NCI-H2081 treated with DMSO at 0.1 percent for 48 hours (cell line): ENCODE results near the gene TRIM44.
"Not testable (repeated sequence)": the region's sequence is repeated elsewhere in the genome, so short reads cannot be mapped to it uniquely, and the experiment has no call there.

Source experiments
- DNase-seq: peaks from one replicate; lab custom pipeline; 2025; lab: John Stamatoyannopoulos, UW

TRIM44 gene

GRCh38 chr11:35672608-35673007 lies 10.0 kb downstream of the TRIM44 start:
- DNase-seq = no peak

- DNase-seq = no peak
Observed at GRCh38 chr11:35675901-35676610, 13.5 kb downstream of the TRIM44 start.

- DNase-seq = no peak
Observed at GRCh38 chr11:35676611-35676965, 14.0 kb downstream of the TRIM44 start.

- DNase-seq = no peak
Observed at GRCh38 chr11:35677904-35678303, 15.3 kb downstream of the TRIM44 start.

GRCh38 chr11:35678471-35678870 lies 15.9 kb downstream of the TRIM44 start:
- DNase-seq = no peak

- DNase-seq = no peak
Observed at GRCh38 chr11:35678975-35679374, 16.4 kb downstream of the TRIM44 start.

- DNase-seq = no peak
Observed at GRCh38 chr11:35680506-35680905, 17.9 kb downstream of the TRIM44 start.

- no peak for DNase-seq
Observed at GRCh38 chr11:35681163-35681767, 18.7 kb downstream of the TRIM44 start.

- DNase-seq = peak; percentile 83
Observed at GRCh38 chr11:35682230-35683173, 19.9 kb downstream of the TRIM44 start.

GRCh38 chr11:35683728-35684339 lies 21.3 kb downstream of the TRIM44 start:
- DNase-seq = no peak

- DNase-seq = no peak
Observed at GRCh38 chr11:35688023-35688422, 25.4 kb downstream of the TRIM44 start.

GRCh38 chr11:35689081-35689996 lies 26.8 kb downstream of the TRIM44 start:
- DNase-seq = no peak

- DNase-seq = no peak
Observed at GRCh38 chr11:35702126-35702525, 39.6 kb downstream of the TRIM44 start.

GRCh38 chr11:35709376-35709775 lies 46.8 kb downstream of the TRIM44 start:
- no peak for DNase-seq

- no peak for DNase-seq
Observed at GRCh38 chr11:35711173-35711910, 48.8 kb downstream of the TRIM44 start.

- no peak for DNase-seq
Observed at GRCh38 chr11:35711924-35712323, 49.3 kb downstream of the TRIM44 start.

- no peak for DNase-seq
Observed at GRCh38 chr11:35712533-35712932, 50.0 kb downstream of the TRIM44 start.

GRCh38 chr11:35714882-35715627 lies 52.5 kb downstream of the TRIM44 start:
- DNase-seq = no peak

- not testable (repeated sequence) for DNase-seq
Observed at GRCh38 chr11:35715677-35716076, 53.1 kb downstream of the TRIM44 start.

- no peak for DNase-seq
Observed at GRCh38 chr11:35717043-35717442, 54.5 kb downstream of the TRIM44 start.
